ENCODE measurements around the gene SREK1.

Gene SREK1

GRCh38 chr5:66171349-66172344, 27.5 kb downstream of the SREK1 start:
- Histone ChIP-seq H3K4me2 (no peak overlapping the region), H4K20me1 (ENCODE audit: insufficient read depth) (no peaks in the 10 kb centered on the region), H3K36me3 (ENCODE audit: insufficient read depth) (peaks cover 4% of the 10 kb centered on the region), H3K4me3 (IDR thresholded peaks at IDR 0.05; ENCODE audit: insufficient read depth, low read depth, low read length) (no peak overlapping the region), H3K27me3 (ENCODE audit: insufficient read depth, low read depth) (no peaks in the 10 kb centered on the region), H3K4me1 (ENCODE audit: low read depth, poor library complexity, severe bottlenecking) (peaks cover 22% of the 10 kb centered on the region), H3K27ac (peak overlapping the region; percentile 53), H3K9ac (no peak overlapping the region), H2AFZ (ENCODE audit: low read depth) (no peak overlapping the region), H3K79me2 (ENCODE audit: insufficient read depth, low read depth) (peaks cover 9% of the 10 kb centered on the region; the same call in 1 of the 2 replicates)
- peak; percentile 82 for TF ChIP-seq CTCF (conservative IDR thresholded peaks at IDR 0.05; ENCODE audit: low read depth, low read length)

- Histone ChIP-seq H2AFZ (ENCODE audit: low read depth) (no peak overlapping the region), H3K27me3 (ENCODE audit: insufficient read depth, low read depth) (no peaks in the 10 kb centered on the region), H3K4me1 (ENCODE audit: low read depth, poor library complexity, severe bottlenecking) (peaks cover 22% of the 10 kb centered on the region), H3K27ac (no peak overlapping the region), H4K20me1 (ENCODE audit: insufficient read depth) (no peaks in the 10 kb centered on the region), H3K9ac (no peak overlapping the region), H3K4me3 (IDR thresholded peaks at IDR 0.05; ENCODE audit: insufficient read depth, low read depth, low read length) (no peak overlapping the region), H3K4me2 (no peak overlapping the region), H3K36me3 (ENCODE audit: insufficient read depth) (peaks cover 11% of the 10 kb centered on the region), H3K79me2 (ENCODE audit: insufficient read depth, low read depth) (peaks cover 9% of the 10 kb centered on the region; the same call in 1 of the 2 replicates)
- TF ChIP-seq CTCF (conservative IDR thresholded peaks at IDR 0.05; ENCODE audit: low read depth, low read length): peak; percentile 58
These were observed 30.2 kb downstream of the SREK1 start for GRCh38 chr5:66174338-66174737.

- Histone ChIP-seq H3K4me2 (no peak overlapping the region), H3K27ac (no peak overlapping the region), H3K4me3 (IDR thresholded peaks at IDR 0.05; ENCODE audit: insufficient read depth, low read depth, low read length) (no peak overlapping the region), H3K9ac (no peak overlapping the region), H3K36me3 (ENCODE audit: insufficient read depth) (peaks cover 13% of the 10 kb centered on the region; the same call in 1 of the 2 replicates), H2AFZ (ENCODE audit: low read depth) (no peak overlapping the region), H3K27me3 (ENCODE audit: insufficient read depth, low read depth) (no peaks in the 10 kb centered on the region), H3K79me2 (ENCODE audit: insufficient read depth, low read depth) (peaks cover 9% of the 10 kb centered on the region; the same call in 1 of the 2 replicates), H4K20me1 (ENCODE audit: insufficient read depth) (no peaks in the 10 kb centered on the region), H3K4me1 (ENCODE audit: low read depth, poor library complexity, severe bottlenecking) (peaks cover 5% of the 10 kb centered on the region)
- TF ChIP-seq CTCF (conservative IDR thresholded peaks at IDR 0.05; ENCODE audit: low read depth, low read length): no peak
These were observed 34.7 kb downstream of the SREK1 start for GRCh38 chr5:66178799-66179198.

GRCh38 chr5:66179297-66180051, 35.4 kb downstream of the SREK1 start:
- Histone ChIP-seq H3K4me3 (IDR thresholded peaks at IDR 0.05; ENCODE audit: insufficient read depth, low read depth, low read length) (no peak overlapping the region), H4K20me1 (ENCODE audit: insufficient read depth) (no peaks in the 10 kb centered on the region), H3K36me3 (ENCODE audit: insufficient read depth) (peaks cover 13% of the 10 kb centered on the region; the same call in 1 of the 2 replicates), H3K27ac (no peak overlapping the region), H3K9ac (no peak overlapping the region), H2AFZ (ENCODE audit: low read depth) (no peak overlapping the region), H3K4me1 (ENCODE audit: low read depth, poor library complexity, severe bottlenecking) (no peaks in the 10 kb centered on the region), H3K27me3 (ENCODE audit: insufficient read depth, low read depth) (no peaks in the 10 kb centered on the region), H3K4me2 (no peak overlapping the region), H3K79me2 (ENCODE audit: insufficient read depth, low read depth) (peaks cover 9% of the 10 kb centered on the region; the same call in 1 of the 2 replicates)
- TF ChIP-seq CTCF (conservative IDR thresholded peaks at IDR 0.05; ENCODE audit: low read depth, low read length): no peak
